ENCODE data around the gene JMJD7.

JMJD7 gene

GRCh38 chr15:41869770-41870688 lies 42.1 kb downstream of the JMJD7 start:
- no peak for DNase-seq

- no peak for DNase-seq
Observed at GRCh38 chr15:41870689-41871081, 42.8 kb downstream of the JMJD7 start.

- DNase-seq = no peak
Observed at GRCh38 chr15:41871175-41871905, 43.4 kb downstream of the JMJD7 start.

GRCh38 chr15:41872166-41872747 lies 44.4 kb downstream of the JMJD7 start:
- DNase-seq = no peak

- no peak for DNase-seq
Observed at GRCh38 chr15:41873711-41874110, 45.8 kb downstream of the JMJD7 start.

- no peak for DNase-seq
Observed at GRCh38 chr15:41874736-41875135, 46.8 kb downstream of the JMJD7 start.

GRCh38 chr15:41876007-41876406 lies 48.1 kb downstream of the JMJD7 start:
- DNase-seq = no peak

GRCh38 chr15:41876689-41877088 lies 48.8 kb downstream of the JMJD7 start:
- no peak for DNase-seq

GRCh38 chr15:41877631-41878354 lies 49.9 kb downstream of the JMJD7 start:
- DNase-seq = no peak

- peak in 1 of 2 experiments; percentile 26 for DNase-seq
Observed at GRCh38 chr15:41878355-41878699, 50.4 kb downstream of the JMJD7 start.

- DNase-seq = no peak
Observed at GRCh38 chr15:41879321-41879845, 51.5 kb downstream of the JMJD7 start.

GRCh38 chr15:41880156-41880877 lies 52.4 kb downstream of the JMJD7 start:
- DNase-seq = no peak

GRCh38 chr15:41881086-41881485 lies 53.2 kb downstream of the JMJD7 start:
- no peak for DNase-seq

- no peak for DNase-seq
Observed at GRCh38 chr15:41881550-41881919, 53.6 kb downstream of the JMJD7 start.

- no peak for DNase-seq
Observed at GRCh38 chr15:41881920-41882688, 54.2 kb downstream of the JMJD7 start.

- no peak for DNase-seq
Observed at GRCh38 chr15:41882689-41883483, 55.0 kb downstream of the JMJD7 start.

- DNase-seq = no peak
Observed at GRCh38 chr15:41883484-41883825, 55.6 kb downstream of the JMJD7 start.

GRCh38 chr15:41884458-41884857 lies 56.6 kb downstream of the JMJD7 start:
- no peak for DNase-seq

- DNase-seq = no peak
Observed at GRCh38 chr15:41885321-41885720, 57.4 kb downstream of the JMJD7 start.

- DNase-seq = no peak
Observed at GRCh38 chr15:41885841-41886240, 57.9 kb downstream of the JMJD7 start.

- DNase-seq = no peak
Observed at GRCh38 chr15:41886741-41887140, 58.8 kb downstream of the JMJD7 start.
